GM11168 (cell line): ENCODE results near the gene CPS1.

Experiments
- in situ Hi-C: fragments of 300-500 bp; cut with MboI; formaldehyde crosslinking; loops from one replicate; pipeline ENCODE4 v1.12.0; 2022; ENCODE audit warnings: low sequenced_read_pairs; ENCODE audit not compliant: unreplicated experiment

The CPS1 gene

DNA sequence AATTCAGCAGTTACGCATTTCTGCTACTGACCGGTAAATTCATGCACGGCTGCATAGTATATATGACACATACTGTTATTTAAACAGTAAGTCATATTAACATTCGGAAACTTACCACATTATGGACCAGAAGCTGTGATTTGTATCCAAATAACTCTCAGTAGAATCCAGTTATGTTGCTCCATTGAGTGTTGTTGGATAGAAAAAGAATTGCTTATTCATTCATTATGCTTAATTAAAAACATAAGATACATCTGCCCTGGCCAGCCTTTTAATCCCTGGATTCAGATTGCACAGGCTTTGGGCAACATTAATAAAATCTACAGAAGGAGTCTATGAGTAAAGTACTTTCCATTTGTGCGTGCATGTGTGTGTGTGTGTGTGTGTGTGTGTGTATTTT is 111.3 kb downstream of the CPS1 start:
- in situ Hi-C loops: no loop called here

DNA sequence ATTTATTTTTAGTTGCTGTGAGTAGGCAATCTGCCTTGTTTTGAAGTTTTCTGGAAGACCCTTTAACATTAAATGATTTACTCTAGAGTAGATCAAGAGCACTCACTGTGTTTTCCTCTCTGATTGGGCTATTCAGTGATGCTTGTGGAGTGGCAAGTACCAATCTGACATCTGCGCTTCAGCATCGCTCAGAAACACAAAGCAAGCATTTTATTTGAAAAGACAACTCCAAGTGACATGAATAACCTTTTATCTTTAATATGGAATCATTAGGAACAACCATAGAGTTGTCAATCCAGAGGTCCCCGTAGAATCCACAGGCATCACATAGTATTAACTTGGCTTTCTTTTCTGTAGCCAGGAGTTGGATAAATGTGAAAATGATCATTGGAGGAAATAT is 114.7 kb downstream of the CPS1 start:
- in situ Hi-C loops: no loop called here

- in situ Hi-C loops: no loop called here
Measured at GRCh38 chr2:210673117-210673516, 116.7 kb downstream of the CPS1 start.

- in situ Hi-C loops: no loop called here
Measured at GRCh38 chr2:210676067-210676466, 119.7 kb downstream of the CPS1 start.

- in situ Hi-C loops: no loop called here
Measured at GRCh38 chr2:210681491-210681890, 125.1 kb downstream of the CPS1 start.

- in situ Hi-C loops: no loop called here
Measured at GRCh38 chr2:210686401-210686800, 130.0 kb downstream of the CPS1 start.

DNA sequence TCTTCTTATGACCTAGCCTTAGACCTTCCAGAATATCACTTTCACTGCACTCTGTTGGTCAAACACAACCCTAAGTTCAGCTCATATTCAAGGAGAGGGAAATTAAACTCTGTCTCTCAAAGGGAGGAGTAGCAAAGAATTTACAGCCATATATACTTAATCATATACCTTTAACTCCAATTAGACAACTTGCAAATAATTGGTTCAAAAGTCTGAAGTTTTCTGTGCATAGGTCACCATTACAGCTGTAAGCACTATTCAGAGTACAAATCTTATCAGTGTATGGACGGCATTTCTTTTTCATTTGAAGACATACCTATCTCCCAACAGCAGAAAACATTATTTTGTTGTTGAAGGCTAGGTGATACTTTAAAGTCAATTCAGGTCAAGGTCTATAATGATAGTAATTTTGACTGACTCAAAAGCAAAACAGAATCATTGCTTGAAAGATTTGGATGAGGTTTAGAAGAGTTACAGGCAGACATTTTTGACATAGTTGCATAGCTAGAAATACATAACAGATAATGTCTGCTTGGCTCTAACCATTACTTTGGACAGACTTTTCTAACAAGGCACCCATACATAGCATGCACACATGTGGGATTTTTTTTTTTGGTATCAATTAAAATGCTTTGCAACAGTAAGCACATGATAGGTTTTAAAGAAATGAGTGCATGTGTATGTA is 131.5 kb downstream of the CPS1 start:
- in situ Hi-C loops: no loop called here

DNA sequence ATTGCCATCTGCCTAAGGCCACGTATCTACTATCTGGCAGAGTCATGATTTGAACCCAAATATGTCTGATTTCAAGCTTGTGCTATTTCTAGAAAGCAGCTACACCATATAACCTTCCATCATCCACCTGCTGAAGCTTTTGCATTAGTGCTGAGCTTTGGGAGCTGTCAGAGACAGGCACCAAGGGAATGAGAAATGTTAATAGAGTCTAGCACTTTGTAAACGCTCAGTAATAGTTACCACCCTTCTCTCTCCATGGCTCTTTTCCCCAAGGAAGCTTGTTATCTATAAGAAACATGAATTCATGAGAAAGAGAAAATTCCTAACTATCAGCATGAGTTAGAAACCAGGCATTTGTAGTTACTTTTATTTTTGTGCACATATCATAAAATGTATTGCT is 151.5 kb downstream of the CPS1 start:
- in situ Hi-C loops: no loop called here

DNA sequence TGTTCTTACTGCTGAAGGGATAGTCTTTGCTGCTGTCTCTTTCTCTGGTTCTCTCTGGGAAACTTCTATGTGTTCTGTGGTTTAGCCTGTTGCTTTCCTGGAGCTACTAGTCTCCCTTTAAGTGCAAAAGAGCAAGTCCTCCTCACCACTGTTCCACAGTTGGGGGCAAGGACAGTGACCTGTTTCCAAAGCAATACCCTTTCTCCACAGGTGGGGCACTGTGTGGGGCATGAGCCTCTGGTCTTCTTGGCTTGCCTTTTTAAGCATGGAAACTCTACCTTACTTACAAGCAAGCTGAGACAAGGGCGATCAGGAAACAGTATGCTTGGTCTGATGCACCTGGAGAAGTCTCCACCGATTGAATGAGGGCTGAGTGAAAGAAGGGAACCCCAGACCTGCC is 156.7 kb downstream of the CPS1 start:
- in situ Hi-C loops: no loop called here

GRCh38 chr2:210715560-210716082 is 159.2 kb downstream of the CPS1 start:
- in situ Hi-C loops: no loop called here

GRCh38 chr2:210718503-210718902 is 162.1 kb downstream of the CPS1 start:
- in situ Hi-C loops: no loop called here

DNA sequence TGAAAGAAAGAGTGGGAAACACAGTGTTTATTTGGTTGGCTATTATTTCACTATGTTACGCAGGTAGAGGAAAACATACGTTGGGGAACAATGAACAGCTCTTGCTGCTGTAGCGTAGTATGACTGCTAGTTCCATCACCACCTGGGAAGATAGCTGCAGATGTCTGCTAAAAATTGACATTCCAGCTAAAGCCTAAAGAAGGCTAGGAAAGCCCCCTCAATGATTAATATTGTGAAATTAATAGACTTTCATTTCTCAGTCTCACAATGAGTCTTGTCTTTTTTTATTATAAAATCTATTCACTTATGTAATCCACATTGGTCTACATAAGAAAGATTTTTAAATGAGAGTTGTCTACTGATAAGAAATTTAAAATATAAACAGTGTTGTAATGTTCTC is 165.7 kb downstream of the CPS1 start:
- in situ Hi-C loops: no loop called here

DNA sequence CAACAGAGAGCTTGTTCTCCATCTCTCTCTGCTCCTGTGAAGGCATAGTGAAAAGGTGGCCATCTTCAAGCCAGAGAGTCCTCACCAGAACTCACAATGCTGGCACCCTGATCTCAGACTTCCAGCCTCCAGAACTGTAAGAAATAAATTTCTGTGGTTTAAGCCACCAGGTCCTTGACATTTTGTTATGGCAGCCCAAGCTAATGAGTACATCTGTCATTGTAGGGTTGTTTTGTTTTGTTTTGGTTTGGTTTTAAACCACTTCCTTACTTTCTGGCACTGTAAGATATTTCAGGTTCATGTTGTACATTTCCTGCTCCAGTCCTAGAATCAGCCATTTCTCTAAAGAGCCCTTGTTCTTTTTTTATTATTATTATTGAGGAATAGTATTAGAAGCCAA is 171.2 kb downstream of the CPS1 start:
- in situ Hi-C loops: no loop called here
